BLaER1 treated with 17β-estradiol and CSF1 and Interleukin-3, amounts not matched to agents 10 nM and 100 nM (cell line): ENCODE results near the gene CHAF1A.

ENCODE experiments used
- H3K27ac ChIP-seq, 11 experiments: shearing (Covaris generic); formaldehyde crosslinking; 2 replicates each; pipeline ENCODE4 v1.8.1; 2022
- H3K27me3 ChIP-seq, 11 experiments: shearing (Covaris generic); formaldehyde crosslinking; 2 replicates each; pipeline ENCODE4 v1.8.1; 2022
- H3K36me3 ChIP-seq, 11 experiments: shearing (Covaris generic); formaldehyde crosslinking; 2 replicates each; pipeline ENCODE4 v1.8.1; 2022
- H3K4me1 ChIP-seq, 10 experiments: shearing (Covaris generic); formaldehyde crosslinking; 2 replicates each; pipeline ENCODE4 v1.8.1; 2022
- H3K4me2 ChIP-seq, 11 experiments: shearing (Covaris generic); formaldehyde crosslinking; 2 replicates each; pipeline ENCODE4 v1.8.1; 2022
- H3K4me3 ChIP-seq, 10 experiments: shearing (Covaris generic); formaldehyde crosslinking; 2 replicates each; pipeline ENCODE4 v1.8.1; 2022
- H3K9ac ChIP-seq, 11 experiments: shearing (Covaris generic); formaldehyde crosslinking; 2 replicates each; pipeline ENCODE4 v1.8.1; 2022
- H3K9me3 ChIP-seq, 11 experiments: shearing (Covaris generic); formaldehyde crosslinking; replicated peaks in 1 of 11; 2 replicates each; pipeline ENCODE4 v1.8.1; 2022
- H4K20me1 ChIP-seq, 11 experiments: shearing (Covaris generic); formaldehyde crosslinking; 2 replicates each; pipeline ENCODE4 v1.8.1; 2022
- Cebpa-rat ChIP-seq, 11 experiments: shearing (Covaris generic); IDR thresholded peaks; 2 replicates each; pipeline ENCODE4 v1.8.1; 2022

Gene CHAF1A

GRCh38 chr19:4414144-4414799 is 11.8 kb downstream of the CHAF1A start:
- Histone ChIP-seq H3K4me2 (no peak overlapping the region), H4K20me1 (peaks cover 0 to 100% (median 97%) of the 10 kb centered on the region in 11 experiments; a peak in 18 of 22 replicates), H3K4me3 (no peak overlapping the region), H3K27ac (no peak overlapping the region), H3K9me3 (no peaks in the 10 kb centered on the region), H3K4me1 (0 out of 20 replicates have a peak, but pooled peaks cover 0 to 3% (median 0%) of the 10 kb centered on the region in 10 experiments), H3K27me3 (no peaks in the 10 kb centered on the region), H3K9ac (peak overlapping the region in 1 of 11 experiments; percentile 37; a peak in 2 of 22 replicates), H3K36me3 (peaks cover 32 to 100% (median 98%) of the 10 kb centered on the region in 11 experiments)
- no peak for TF ChIP-seq Cebpa-rat (IDR thresholded peaks at IDR 0.05)

GRCh38 chr19:4414800-4415321 is 12.4 kb downstream of the CHAF1A start:
- H3K27ac ChIP-seq: no peak overlapping the region
- H3K9ac ChIP-seq: peak overlapping the region in 2 of 11 experiments; percentile 11 to 37; a peak in 1 of 22 replicates
- no peak overlapping the region for H3K4me2 ChIP-seq
- H3K4me1 ChIP-seq: peaks cover 0 to 6% (median 0%) of the 10 kb centered on the region in 10 experiments; a peak in 7 of 20 replicates
- no peaks in the 10 kb centered on the region for H3K9me3 ChIP-seq
- no peak for TF ChIP-seq Cebpa-rat (IDR thresholded peaks at IDR 0.05)
- no peak overlapping the region for H3K4me3 ChIP-seq
- no peaks in the 10 kb centered on the region for H3K27me3 ChIP-seq
- H4K20me1 ChIP-seq: peaks cover 0 to 100% (median 95%) of the 10 kb centered on the region in 11 experiments; a peak in 18 of 22 replicates
- H3K36me3 ChIP-seq: peaks cover 27 to 100% (median 98%) of the 10 kb centered on the region in 11 experiments

- Histone ChIP-seq H3K4me2 (no peak overlapping the region), H3K9me3 (no peaks in the 10 kb centered on the region), H3K27ac (no peak overlapping the region), H3K36me3 (peaks cover 22 to 100% (median 98%) of the 10 kb centered on the region in 11 experiments), H4K20me1 (peaks cover 0 to 100% (median 94%) of the 10 kb centered on the region in 11 experiments; a peak in 18 of 22 replicates), H3K4me3 (no peak overlapping the region), H3K27me3 (no peaks in the 10 kb centered on the region), H3K4me1 (peaks cover 0 to 11% (median 2%) of the 10 kb centered on the region in 10 experiments; a peak in 8 of 20 replicates), H3K9ac (peak overlapping the region in 2 of 11 experiments; percentile 11 to 37; a peak in 1 of 22 replicates)
- TF ChIP-seq Cebpa-rat (IDR thresholded peaks at IDR 0.05): no peak
Observed at GRCh38 chr19:4415352-4415751, 12.9 kb downstream of the CHAF1A start.

- H3K27ac ChIP-seq: no peak overlapping the region
- no peak overlapping the region for H3K9ac ChIP-seq
- no peak overlapping the region for H3K4me2 ChIP-seq
- TF ChIP-seq Cebpa-rat (IDR thresholded peaks at IDR 0.05): no peak
- no peak overlapping the region for H3K4me3 ChIP-seq
- no peaks in the 10 kb centered on the region for H3K9me3 ChIP-seq
- peaks cover 0 to 16% (median 3%) of the 10 kb centered on the region in 10 experiments; a peak in 8 of 20 replicates for H3K4me1 ChIP-seq
- no peaks in the 10 kb centered on the region for H3K27me3 ChIP-seq
- peaks cover 0 to 100% (median 94%) of the 10 kb centered on the region in 11 experiments; a peak in 18 of 22 replicates for H4K20me1 ChIP-seq
- H3K36me3 ChIP-seq: peaks cover 15 to 100% (median 98%) of the 10 kb centered on the region in 11 experiments
Observed at GRCh38 chr19:4416268-4416667, 13.8 kb downstream of the CHAF1A start.

- H3K4me2 ChIP-seq: peak overlapping the region in 3 of 11 experiments; percentile 11 to 25 (median 19); a peak in 4 of 22 replicates
- no peak for TF ChIP-seq Cebpa-rat (IDR thresholded peaks at IDR 0.05)
- H3K9me3 ChIP-seq: no peaks in the 10 kb centered on the region
- H4K20me1 ChIP-seq: peaks cover 0 to 57% (median 42%) of the 10 kb centered on the region in 11 experiments; a peak in 15 of 22 replicates
- H3K4me3 ChIP-seq: no peak overlapping the region
- H3K9ac ChIP-seq: peak overlapping the region in 1 of 11 experiments; percentile 36; a peak in 2 of 22 replicates
- peak overlapping the region in 3 of 11 experiments; percentile 6 to 9 (median 7); a peak in 3 of 22 replicates for H3K27ac ChIP-seq
- peaks cover 0 to 35% (median 12%) of the 10 kb centered on the region in 10 experiments; a peak in 10 of 20 replicates for H3K4me1 ChIP-seq
- H3K27me3 ChIP-seq: no peaks in the 10 kb centered on the region
- peaks cover 26 to 100% (median 94%) of the 10 kb centered on the region in 11 experiments for H3K36me3 ChIP-seq
Observed at GRCh38 chr19:4423416-4424126, 21.1 kb downstream of the CHAF1A start.

- peaks cover 0 to 44% (median 26%) of the 10 kb centered on the region in 10 experiments; a peak in 14 of 20 replicates for H3K4me1 ChIP-seq
- no peaks in the 10 kb centered on the region for H3K27me3 ChIP-seq
- H3K4me2 ChIP-seq: no peak overlapping the region
- no peak overlapping the region; a peak in 1 of 22 replicates for H3K27ac ChIP-seq
- no peak overlapping the region for H3K4me3 ChIP-seq
- peaks cover 39 to 100% (median 94%) of the 10 kb centered on the region in 11 experiments for H3K36me3 ChIP-seq
- H3K9ac ChIP-seq: no peak overlapping the region
- no peak for TF ChIP-seq Cebpa-rat (IDR thresholded peaks at IDR 0.05)
- peaks cover 0 to 40% (median 26%) of the 10 kb centered on the region in 11 experiments; a peak in 14 of 22 replicates for H4K20me1 ChIP-seq
- H3K9me3 ChIP-seq: no peaks in the 10 kb centered on the region
Observed at GRCh38 chr19:4425537-4425936, 23.1 kb downstream of the CHAF1A start.

GRCh38 chr19:4428326-4428975 is 26.0 kb downstream of the CHAF1A start:
- Histone ChIP-seq H3K9me3 (no peaks in the 10 kb centered on the region), H3K9ac (peak overlapping the region in 7 of 11 experiments; percentile 7 to 73 (median 38); a peak in 10 of 22 replicates), H3K36me3 (peaks cover 36 to 100% (median 94%) of the 10 kb centered on the region in 11 experiments), H3K4me2 (peak overlapping the region in 4 of 11 experiments; percentile 81 to 89 (median 88); a peak in 7 of 22 replicates), H3K4me3 (no peak overlapping the region), H3K27ac (peak overlapping the region in 7 of 11 experiments; percentile 17 to 88 (median 77); a peak in 9 of 22 replicates), H3K4me1 (peaks cover 7 to 63% (median 46%) of the 10 kb centered on the region in 10 experiments; a peak in 18 of 20 replicates), H4K20me1 (peaks cover 0 to 46% (median 14%) of the 10 kb centered on the region in 11 experiments; a peak in 11 of 22 replicates), H3K27me3 (no peaks in the 10 kb centered on the region)
- no peak for TF ChIP-seq Cebpa-rat (IDR thresholded peaks at IDR 0.05)

GRCh38 chr19:4429256-4429655 is 26.8 kb downstream of the CHAF1A start:
- Histone ChIP-seq H3K27me3 (no peaks in the 10 kb centered on the region), H3K4me1 (peaks cover 7 to 56% (median 41%) of the 10 kb centered on the region in 10 experiments; a peak in 18 of 20 replicates), H4K20me1 (peaks cover 0 to 43% (median 21%) of the 10 kb centered on the region in 11 experiments; a peak in 12 of 22 replicates), H3K9me3 (no peaks in the 10 kb centered on the region), H3K4me2 (peak overlapping the region in 5 of 11 experiments; percentile 79 to 89 (median 88); a peak in 10 of 22 replicates), H3K4me3 (no peak overlapping the region), H3K9ac (peak overlapping the region in 8 of 11 experiments; percentile 21 to 73 (median 52); a peak in 9 of 22 replicates), H3K27ac (peak overlapping the region in 8 of 11 experiments; percentile 17 to 88 (median 77); a peak in 12 of 22 replicates), H3K36me3 (peaks cover 36 to 100% (median 94%) of the 10 kb centered on the region in 11 experiments)
- TF ChIP-seq Cebpa-rat (IDR thresholded peaks at IDR 0.05): no peak
